GM19023 (cell line): ENCODE results near the gene FGFRL1.
A peak's percentile ranks its signal among the peaks of the same experiment; 100 is the strongest.

ENCODE experiments used
- ATAC-seq: cut with Tn5 transposase; IDR thresholded peaks from one replicate; pipeline ENCODE4 v1.9.1; 2021; ENCODE audit warnings: mild to moderate bottlenecking, moderate library complexity; ENCODE audit not compliant: unreplicated experiment

The FGFRL1 gene

GRCh38 chr4:1004557-1005485, 6.6 kb upstream of the FGFRL1 start:
- no peak for ATAC-seq

- ATAC-seq, result no peak
These were observed 4.6 kb upstream of the FGFRL1 start for GRCh38 chr4:1006856-1007255.

GRCh38 chr4:1008840-1009541, 2.4 kb upstream of the FGFRL1 start:
- peak; percentile 2 for ATAC-seq

GRCh38 chr4:1009542-1010394, 1.7 kb upstream of the FGFRL1 start:
- ATAC-seq, result peak; percentile 42

- no peak for ATAC-seq
These were observed 918 bp upstream of the FGFRL1 start for GRCh38 chr4:1010395-1011021.

GRCh38 chr4:1011666-1012033, 224 bp downstream of the FGFRL1 start:
- ATAC-seq, result peak; percentile 2

- ATAC-seq, result no peak
These were observed 761 bp downstream of the FGFRL1 start for GRCh38 chr4:1012034-1012739.

- ATAC-seq, result no peak
These were observed 2.0 kb downstream of the FGFRL1 start for GRCh38 chr4:1013225-1014073.

- no peak for ATAC-seq
These were observed 3.1 kb downstream of the FGFRL1 start for GRCh38 chr4:1014291-1015167.

GRCh38 chr4:1015179-1015578, 3.8 kb downstream of the FGFRL1 start:
- no peak for ATAC-seq

- ATAC-seq, result no peak
These were observed 4.3 kb downstream of the FGFRL1 start for GRCh38 chr4:1015746-1016145.

GRCh38 chr4:1017211-1017610, 5.8 kb downstream of the FGFRL1 start:
- ATAC-seq, result no peak

GRCh38 chr4:1017706-1018105, 6.3 kb downstream of the FGFRL1 start:
- ATAC-seq, result no peak

GRCh38 chr4:1018147-1019020, 7.0 kb downstream of the FGFRL1 start:
- ATAC-seq, result no peak

GRCh38 chr4:1019320-1019719, 7.9 kb downstream of the FGFRL1 start:
- no peak for ATAC-seq

GRCh38 chr4:1019729-1020470, 8.5 kb downstream of the FGFRL1 start:
- no peak for ATAC-seq
